HG03432 (cell line): Measurements from ENCODE around the gene SHC3.
A peak's percentile ranks its signal among the peaks of the same experiment; 100 is the strongest.

Source experiments
- ATAC-seq: cut with Tn5 transposase; IDR thresholded peaks from one replicate; pipeline ENCODE4 v1.9.1; 2021; ENCODE audit warnings: mild to moderate bottlenecking, moderate library complexity; ENCODE audit not compliant: unreplicated experiment

Gene SHC3

GRCh38 chr9:89187541-89187940 is 8.9 kb upstream of the SHC3 start:
- ATAC-seq = no peak

GRCh38 chr9:89186960-89187359 is 8.3 kb upstream of the SHC3 start:
- ATAC-seq = no peak

- no peak for ATAC-seq
Observed at GRCh38 chr9:89185980-89186379, 7.4 kb upstream of the SHC3 start.

GRCh38 chr9:89183146-89183545 is 4.5 kb upstream of the SHC3 start:
- ATAC-seq = no peak

- no peak for ATAC-seq
Observed at GRCh38 chr9:89182369-89182768, 3.8 kb upstream of the SHC3 start.

- peak; percentile 81 for ATAC-seq
Observed at GRCh38 chr9:89179895-89180734, 1.5 kb upstream of the SHC3 start.

GRCh38 chr9:89179540-89179894 is 899 bp upstream of the SHC3 start:
- no peak for ATAC-seq

GRCh38 chr9:89178830-89179539 is 367 bp upstream of the SHC3 start:
- no peak for ATAC-seq

GRCh38 chr9:89177012-89177943 is 1.3 kb downstream of the SHC3 start:
- ATAC-seq = no peak

- ATAC-seq = no peak
Observed at GRCh38 chr9:89175828-89176261, 2.8 kb downstream of the SHC3 start.

GRCh38 chr9:89174291-89174690 is 4.3 kb downstream of the SHC3 start:
- no peak for ATAC-seq

GRCh38 chr9:89173072-89173471 is 5.5 kb downstream of the SHC3 start:
- ATAC-seq = no peak

GRCh38 chr9:89172398-89172797 is 6.2 kb downstream of the SHC3 start:
- ATAC-seq = no peak

GRCh38 chr9:89171693-89172092 is 6.9 kb downstream of the SHC3 start:
- ATAC-seq = no peak

- ATAC-seq = no peak
Observed at GRCh38 chr9:89171231-89171630, 7.4 kb downstream of the SHC3 start.

GRCh38 chr9:89168901-89169813 is 9.5 kb downstream of the SHC3 start:
- ATAC-seq = no peak

- ATAC-seq = no peak
Observed at GRCh38 chr9:89167788-89168187, 10.8 kb downstream of the SHC3 start.

GRCh38 chr9:89166852-89167251 is 11.8 kb downstream of the SHC3 start:
- no peak for ATAC-seq

- no peak for ATAC-seq
Observed at GRCh38 chr9:89165880-89166279, 12.7 kb downstream of the SHC3 start.

- no peak for ATAC-seq
Observed at GRCh38 chr9:89165341-89165740, 13.3 kb downstream of the SHC3 start.
